Retina (tissue), 1 donor: Measurements from ENCODE around the gene CRB1.

ENCODE experiments used
- DNase-seq: peaks from one replicate; pipeline ENCODE4 v3.0.0-alpha.2; 2016

CRB1 gene

GRCh38 chr1:197304638-197305200, 36.7 kb downstream of the CRB1 start:
- DNase-seq: no peak

- no peak for DNase-seq
Observed at GRCh38 chr1:197305925-197306324, 37.9 kb downstream of the CRB1 start.

- DNase-seq: no peak
Observed at GRCh38 chr1:197306381-197307062, 38.5 kb downstream of the CRB1 start.

- no peak for DNase-seq
Observed at GRCh38 chr1:197307136-197307535, 39.1 kb downstream of the CRB1 start.

GRCh38 chr1:197307551-197307950, 39.5 kb downstream of the CRB1 start:
- no peak for DNase-seq

GRCh38 chr1:197311081-197311480, 43.0 kb downstream of the CRB1 start:
- DNase-seq: no peak

GRCh38 chr1:197312163-197312562, 44.1 kb downstream of the CRB1 start:
- DNase-seq: no peak

GRCh38 chr1:197313713-197314112, 45.7 kb downstream of the CRB1 start:
- DNase-seq: no peak

GRCh38 chr1:197314682-197315081, 46.6 kb downstream of the CRB1 start:
- peak; percentile 72 for DNase-seq

GRCh38 chr1:197319631-197320030, 51.6 kb downstream of the CRB1 start:
- no peak for DNase-seq

- no peak for DNase-seq
Observed at GRCh38 chr1:197320991-197321531, 53.0 kb downstream of the CRB1 start.

- DNase-seq: no peak
Observed at GRCh38 chr1:197321811-197322210, 53.8 kb downstream of the CRB1 start.

- no peak for DNase-seq
Observed at GRCh38 chr1:197327776-197328364, 59.8 kb downstream of the CRB1 start.

- no peak for DNase-seq
Observed at GRCh38 chr1:197330213-197330612, 62.2 kb downstream of the CRB1 start.

- no peak for DNase-seq
Observed at GRCh38 chr1:197331565-197331964, 63.5 kb downstream of the CRB1 start.

- no peak for DNase-seq
Observed at GRCh38 chr1:197333041-197333440, 65.0 kb downstream of the CRB1 start.

- DNase-seq: no peak
Observed at GRCh38 chr1:197336571-197336970, 68.5 kb downstream of the CRB1 start.

GRCh38 chr1:197339106-197340060, 71.3 kb downstream of the CRB1 start:
- DNase-seq: no peak

GRCh38 chr1:197341626-197342025, 73.6 kb downstream of the CRB1 start:
- no peak for DNase-seq

GRCh38 chr1:197342044-197342565, 74.1 kb downstream of the CRB1 start:
- DNase-seq: no peak

- DNase-seq: no peak
Observed at GRCh38 chr1:197342669-197343068, 74.6 kb downstream of the CRB1 start.

- no peak for DNase-seq
Observed at GRCh38 chr1:197343663-197344273, 75.7 kb downstream of the CRB1 start.
